MM.1S (cell line): ENCODE results near the gene PIGZ.

Source experiments
- DNase-seq: peaks from one replicate; pipeline ENCODE4 v3.0.0-alpha.2; 2015
- H2AFZ ChIP-seq: fragments of 300-600 bp; sonication (generic); 2 replicates; pipeline ENCODE4 v1.6.0; 2016; ENCODE audit warnings: antibody characterized with exemption, low read length
- H3F3A ChIP-seq: fragments of 300-600 bp; sonication (generic); 2 replicates; pipeline ENCODE4 v1.6.1; 2016; ENCODE audit warnings: mild to moderate bottlenecking, antibody characterized with exemption, low read length, moderate library complexity, mixed read lengths; ENCODE audit not compliant: insufficient read depth
- H3K27ac ChIP-seq: fragments of 300-600 bp; sonication (generic); 2 replicates; pipeline ENCODE4 v1.5.1; 2016; ENCODE audit warnings: mild to moderate bottlenecking, low read length
- H3K27me3 ChIP-seq: fragments of 300-600 bp; sonication (generic); replicated peaks from 2 replicates; pipeline ENCODE4 v1.6.0; 2016; ENCODE audit warnings: low read length; ENCODE audit not compliant: insufficient read depth
- H3K36me3 ChIP-seq: fragments of 300-600 bp; sonication (generic); replicated peaks from 2 replicates; pipeline ENCODE4 v1.6.1; 2016; ENCODE audit warnings: mild to moderate bottlenecking, low read length, mixed read lengths; ENCODE audit not compliant: insufficient read depth
- H3K4me1 ChIP-seq: fragments of 300-600 bp; sonication (generic); 2 replicates; pipeline ENCODE4 v1.6.1; 2016; ENCODE audit warnings: low read length, mixed read lengths
- H3K4me2 ChIP-seq: fragments of 300-600 bp; sonication (generic); 2 replicates; pipeline ENCODE4 v1.6.0; 2016; ENCODE audit warnings: low read depth, low read length
- H3K4me3 ChIP-seq: fragments of 300-600 bp; sonication (generic); 2 replicates; pipeline ENCODE4 v1.5.1; 2016; ENCODE audit warnings: low read length, mixed read lengths
- H3K79me2 ChIP-seq: fragments of 300-600 bp; sonication (generic); 2 replicates; pipeline ENCODE4 v1.6.1; 2016; ENCODE audit warnings: mixed run types, low read length, mixed read lengths
- H3K9ac ChIP-seq: fragments of 300-600 bp; sonication (generic); 2 replicates; pipeline ENCODE4 v1.6.1; 2016; ENCODE audit warnings: low read length, mixed read lengths
- H3K9me2 ChIP-seq: fragments of 300-600 bp; sonication (generic); replicated peaks from 2 replicates; pipeline ENCODE4 v1.6.1; 2016; ENCODE audit warnings: mild to moderate bottlenecking, low read length, mixed read lengths; ENCODE audit not compliant: insufficient read depth
- H3K9me3 ChIP-seq: fragments of 300-600 bp; sonication (generic); replicated peaks from 2 replicates; pipeline ENCODE4 v1.6.1; 2016; ENCODE audit warnings: mild to moderate bottlenecking, low read length, mixed read lengths; ENCODE audit not compliant: insufficient read depth
- H4K20me1 ChIP-seq: fragments of 300-600 bp; sonication (generic); 2 replicates; pipeline ENCODE4 v1.6.1; 2016; ENCODE audit warnings: mild to moderate bottlenecking, low read length, moderate library complexity, mixed read lengths; ENCODE audit not compliant: insufficient read depth
- EZH2 ChIP-seq: fragments of 300-600 bp; sonication (generic); optimal IDR thresholded peaks from 2 replicates; pipeline ENCODE3; 2017; ENCODE audit warnings: low read depth, mild to moderate bottlenecking, antibody characterized with exemption, low read length, mixed read lengths
- EZH2phosphoT487 ChIP-seq: fragments of 300-600 bp; sonication (generic); IDR thresholded peaks from 2 replicates; pipeline ENCODE4 v1.6.1; 2018; ENCODE audit warnings: antibody characterized with exemption, low read length
- TF ChIP-seq, protein P1 (sequence below): fragments of 300-600 bp; sonication (generic); IDR thresholded peaks from 2 replicates; pipeline ENCODE4 v1.5.1; 2016; ENCODE audit warnings: antibody characterized with exemption, low read length, mixed read lengths

Gene PIGZ

DNA sequence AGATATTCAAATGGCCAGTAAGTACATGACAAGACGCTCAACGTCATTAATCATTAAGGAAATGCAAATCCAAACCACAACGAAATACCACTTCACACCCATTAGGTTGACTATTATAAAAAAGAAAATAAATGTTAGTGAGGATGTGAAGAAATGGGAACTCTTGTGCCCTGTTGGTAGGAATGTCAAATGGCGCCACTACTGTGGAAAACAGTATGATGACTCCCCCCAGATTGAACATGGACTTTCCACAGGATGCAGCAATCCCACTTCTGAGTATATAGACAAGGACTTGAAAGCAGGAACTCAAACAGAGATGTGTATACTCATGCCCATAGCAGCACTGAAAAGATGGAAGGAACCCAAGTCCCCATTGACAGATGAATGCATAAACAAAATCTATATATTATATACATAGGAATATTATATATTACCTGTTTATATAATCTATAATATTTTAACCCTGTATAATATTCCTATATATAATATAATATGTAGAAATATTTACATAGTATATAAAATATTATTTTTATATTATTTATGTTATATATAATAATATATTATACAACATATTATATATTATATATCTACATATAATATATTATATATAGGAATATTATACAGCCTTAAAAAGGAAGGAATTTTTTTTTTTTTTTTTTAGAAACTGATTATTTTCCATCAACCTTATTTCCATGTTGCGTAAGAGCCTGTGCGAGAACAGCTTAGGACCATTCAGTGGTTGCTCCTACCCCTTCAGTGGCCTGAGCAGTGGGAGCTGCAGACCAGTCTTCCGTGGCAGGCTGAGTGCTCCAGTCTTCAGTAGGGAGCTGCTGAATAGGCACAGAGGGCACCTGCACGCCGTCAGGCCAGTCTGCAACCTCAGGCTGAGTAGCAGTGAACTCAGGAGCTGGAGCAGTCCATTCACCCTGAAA, 17.6 kb upstream of the PIGZ start:
- no peaks in the 10 kb centered on the region for H3K4me1 ChIP-seq
- H3K79me2 ChIP-seq = no peaks in the 10 kb centered on the region
- no peak overlapping the region for H3K4me2 ChIP-seq
- TF ChIP-seq EZH2phosphoT487 (no peak), EZH2 (no peak)
- TF ChIP-seq, protein P1, sequence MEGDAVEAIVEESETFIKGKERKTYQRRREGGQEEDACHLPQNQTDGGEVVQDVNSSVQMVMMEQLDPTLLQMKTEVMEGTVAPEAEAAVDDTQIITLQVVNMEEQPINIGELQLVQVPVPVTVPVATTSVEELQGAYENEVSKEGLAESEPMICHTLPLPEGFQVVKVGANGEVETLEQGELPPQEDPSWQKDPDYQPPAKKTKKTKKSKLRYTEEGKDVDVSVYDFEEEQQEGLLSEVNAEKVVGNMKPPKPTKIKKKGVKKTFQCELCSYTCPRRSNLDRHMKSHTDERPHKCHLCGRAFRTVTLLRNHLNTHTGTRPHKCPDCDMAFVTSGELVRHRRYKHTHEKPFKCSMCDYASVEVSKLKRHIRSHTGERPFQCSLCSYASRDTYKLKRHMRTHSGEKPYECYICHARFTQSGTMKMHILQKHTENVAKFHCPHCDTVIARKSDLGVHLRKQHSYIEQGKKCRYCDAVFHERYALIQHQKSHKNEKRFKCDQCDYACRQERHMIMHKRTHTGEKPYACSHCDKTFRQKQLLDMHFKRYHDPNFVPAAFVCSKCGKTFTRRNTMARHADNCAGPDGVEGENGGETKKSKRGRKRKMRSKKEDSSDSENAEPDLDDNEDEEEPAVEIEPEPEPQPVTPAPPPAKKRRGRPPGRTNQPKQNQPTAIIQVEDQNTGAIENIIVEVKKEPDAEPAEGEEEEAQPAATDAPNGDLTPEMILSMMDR = no peak
- no peaks in the 10 kb centered on the region for H3K9me2 ChIP-seq
- H2AFZ ChIP-seq = no peak overlapping the region
- no peaks in the 10 kb centered on the region for H3K36me3 ChIP-seq
- H4K20me1 ChIP-seq = no peaks in the 10 kb centered on the region
- no peak overlapping the region for H3K27ac ChIP-seq
- H3K4me3 ChIP-seq = no peak overlapping the region
- no peak overlapping the region for H3K9ac ChIP-seq
- no peak for DNase-seq
- no peaks in the 10 kb centered on the region; the same call in 1 of the 2 replicates for H3K9me3 ChIP-seq
- H3K27me3 ChIP-seq = no peaks in the 10 kb centered on the region
- H3F3A ChIP-seq = no peaks in the 10 kb centered on the region

DNA sequence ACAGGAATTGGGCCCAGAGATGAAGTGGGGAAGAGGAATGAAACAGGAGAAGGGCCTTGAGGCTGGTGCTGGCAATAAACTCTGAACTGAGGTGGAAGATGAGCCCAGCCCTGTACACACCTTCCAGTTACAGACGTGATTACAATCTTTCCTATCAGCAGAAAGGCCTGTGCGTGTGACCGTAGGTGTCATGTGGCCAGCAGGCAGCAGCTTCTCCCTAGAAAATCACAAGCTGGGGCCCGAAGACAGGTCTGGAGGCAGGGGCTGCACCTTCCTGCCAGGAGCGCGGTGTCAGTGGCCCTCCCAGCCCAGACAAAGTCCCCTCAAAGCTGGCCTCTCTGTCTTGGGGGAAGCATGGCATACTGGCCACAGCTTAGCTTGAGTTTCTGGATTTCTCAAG, 16.7 kb upstream of the PIGZ start:
- DNase-seq = no peak
- no peak overlapping the region for H2AFZ ChIP-seq
- H3K9ac ChIP-seq = no peak overlapping the region
- no peaks in the 10 kb centered on the region for H3K4me1 ChIP-seq
- no peaks in the 10 kb centered on the region for H3K9me2 ChIP-seq
- no peaks in the 10 kb centered on the region for H4K20me1 ChIP-seq
- no peak overlapping the region for H3K4me2 ChIP-seq
- no peak overlapping the region for H3K27ac ChIP-seq
- no peak overlapping the region for H3K4me3 ChIP-seq
- no peaks in the 10 kb centered on the region for H3K27me3 ChIP-seq
- H3K79me2 ChIP-seq = no peaks in the 10 kb centered on the region
- H3F3A ChIP-seq = no peaks in the 10 kb centered on the region
- no peaks in the 10 kb centered on the region; the same call in 1 of the 2 replicates for H3K9me3 ChIP-seq
- H3K36me3 ChIP-seq = no peaks in the 10 kb centered on the region
- TF ChIP-seq EZH2phosphoT487 (no peak), EZH2 (no peak)
- TF ChIP-seq, protein P1 = no peak

DNA sequence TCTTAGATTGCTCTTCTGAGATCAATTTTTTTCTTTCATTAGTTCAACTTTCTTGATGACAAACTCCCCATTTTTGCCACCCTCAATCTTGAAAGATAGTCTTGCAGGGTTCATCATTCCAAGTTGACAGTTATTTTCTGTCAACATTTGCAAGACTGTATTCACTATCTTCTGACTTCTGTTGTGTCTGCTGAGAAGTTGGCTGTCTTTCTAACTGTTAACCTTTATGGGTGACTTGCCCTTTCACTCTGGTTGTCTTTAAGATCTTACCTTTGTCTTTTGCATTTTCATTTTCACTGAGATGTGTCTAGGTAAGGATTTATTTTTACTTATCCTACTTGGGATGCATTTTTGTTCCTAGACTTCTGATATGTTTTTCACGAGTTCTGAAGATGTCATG, 14.6 kb upstream of the PIGZ start:
- Histone ChIP-seq H4K20me1 (no peaks in the 10 kb centered on the region), H3K4me3 (no peak overlapping the region), H3K9me2 (no peaks in the 10 kb centered on the region), H3K9ac (no peak overlapping the region), H2AFZ (no peak overlapping the region), H3K27ac (no peak overlapping the region), H3K4me2 (no peak overlapping the region), H3K36me3 (no peaks in the 10 kb centered on the region), H3F3A (no peaks in the 10 kb centered on the region), H3K4me1 (no peaks in the 10 kb centered on the region), H3K9me3 (no peaks in the 10 kb centered on the region; the same call in 1 of the 2 replicates), H3K27me3 (no peaks in the 10 kb centered on the region), H3K79me2 (no peaks in the 10 kb centered on the region)
- no peak for DNase-seq
- no peak for TF ChIP-seq EZH2phosphoT487
- TF ChIP-seq, protein P1 = no peak
- TF ChIP-seq EZH2 = no peak
